ENCODE data around the gene KIAA1671. TPM values are rescaled to one million over a fixed set of nuclear protein-coding genes. Genes with fewer than 3 reads are reported as not detected.

Gene KIAA1671
- total and polyA plus RNA-seq, 9 of the 15 experiments (the other 6 are each of a cell fraction or from before 2014, with no cell fraction given): under 0.01 to 0.11 (median 0.02) TPM; not detected in 5

- TF ChIP-seq, protein P1, sequence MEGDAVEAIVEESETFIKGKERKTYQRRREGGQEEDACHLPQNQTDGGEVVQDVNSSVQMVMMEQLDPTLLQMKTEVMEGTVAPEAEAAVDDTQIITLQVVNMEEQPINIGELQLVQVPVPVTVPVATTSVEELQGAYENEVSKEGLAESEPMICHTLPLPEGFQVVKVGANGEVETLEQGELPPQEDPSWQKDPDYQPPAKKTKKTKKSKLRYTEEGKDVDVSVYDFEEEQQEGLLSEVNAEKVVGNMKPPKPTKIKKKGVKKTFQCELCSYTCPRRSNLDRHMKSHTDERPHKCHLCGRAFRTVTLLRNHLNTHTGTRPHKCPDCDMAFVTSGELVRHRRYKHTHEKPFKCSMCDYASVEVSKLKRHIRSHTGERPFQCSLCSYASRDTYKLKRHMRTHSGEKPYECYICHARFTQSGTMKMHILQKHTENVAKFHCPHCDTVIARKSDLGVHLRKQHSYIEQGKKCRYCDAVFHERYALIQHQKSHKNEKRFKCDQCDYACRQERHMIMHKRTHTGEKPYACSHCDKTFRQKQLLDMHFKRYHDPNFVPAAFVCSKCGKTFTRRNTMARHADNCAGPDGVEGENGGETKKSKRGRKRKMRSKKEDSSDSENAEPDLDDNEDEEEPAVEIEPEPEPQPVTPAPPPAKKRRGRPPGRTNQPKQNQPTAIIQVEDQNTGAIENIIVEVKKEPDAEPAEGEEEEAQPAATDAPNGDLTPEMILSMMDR (IDR thresholded peaks at IDR 0.05 in 2 of 3, conservative IDR thresholded peaks at IDR 0.05 in 1 of 3; ENCODE audit: insufficient read depth in 2 of 3, low read depth in 1 of 3, low read length in 3 of 3): 0 out of 6 replicates have a peak, but pooled peaks of 1 of the 3 experiments have one; percentile 8
These were observed 259.8 kb downstream of the KIAA1671 start (continued) for GRCh38 chr22:25212337-25212736.

GRCh38 chr22:25213221-25213620 is 260.7 kb downstream of the KIAA1671 start:
- ATAC-seq (no peak), FAIRE-seq (no peak), DNase-seq (ENCODE audit: extremely low read depth in 1 of 4, low spot score in 3 of 4) (no peak)
- Histone ChIP-seq H4K20me1 (replicated peaks; ENCODE audit: control insufficient read depth, insufficient read depth, low read length) (no peaks in the 10 kb centered on the region), H3K9me1 (ENCODE audit: control insufficient read depth, insufficient read depth, low read length) (no peaks in the 10 kb centered on the region), H3K4me3 (no peak overlapping the region), H3K9me3 (replicated peaks; ENCODE audit: control insufficient read depth, insufficient read depth, low read depth, low read length) (no peaks in the 10 kb centered on the region), H3K36me3 (ENCODE audit: control insufficient read depth, insufficient read depth, low read length) (no peaks in the 10 kb centered on the region), H3K79me2 (ENCODE audit: control insufficient read depth, insufficient read depth, low read length) (no peaks in the 10 kb centered on the region), H3K27ac (ENCODE audit: extremely low read depth, low read depth, low read length) (no peak overlapping the region), H3K4me1 (replicated peaks in 1 of 2; ENCODE audit: control insufficient read depth in 2 of 2, insufficient read depth in 2 of 2, low read length in 2 of 2) (no peaks in the 10 kb centered on the region), H3K4me2 (ENCODE audit: insufficient read depth, low read length) (no peak overlapping the region), H3K27me3 (ENCODE audit: control insufficient read depth in 2 of 2, insufficient read depth in 2 of 2, low read length in 2 of 2) (no peaks in the 10 kb centered on the region), H3K9ac (ENCODE audit: insufficient read depth in 1 of 2, low read depth in 2 of 2, low read length in 2 of 2) (no peak overlapping the region), H2AFZ (ENCODE audit: low read depth, low read length) (no peak overlapping the region)
- intact Hi-C loops (cut with micrococcal nuclease): no loop called here
- CTCF ChIA-PET (ENCODE audit: low intra/inter-chr PET ratio): no interaction called here
- BruUV-seq (replicated peaks): no TSS peak
- WGBS (ENCODE audit: insufficient coverage, low coverage, missing lambda C conversion rate): 0% methylated on average over 3 of the region's 3 CpGs
- POLR2A ChIA-PET: no interaction called here
- TF ChIP-seq NFE2L1 (tag; IDR thresholded peaks at IDR 0.05; ENCODE audit: borderline replicate concordance, low read depth) (no peak), BRD4 (IDR thresholded peaks at IDR 0.05) (no peak), RBM25 (IDR thresholded peaks at IDR 0.05; ENCODE audit: low read depth, low read length, severe bottlenecking) (peak; percentile 16), XRCC4 (IDR thresholded peaks at IDR 0.05; ENCODE audit: extremely low read depth, insufficient read depth, insufficient read length) (no peak), ELK3 (CRISPR knock-in tag; IDR thresholded peaks at IDR 0.05) (no peak), E2F1 (CRISPR knock-in tag; IDR thresholded peaks at IDR 0.05) (no peak), ZNF212 (CRISPR knock-in tag; IDR thresholded peaks at IDR 0.05) (no peak), TRIM28 (IDR thresholded peaks at IDR 0.05) (no peak), ZNF12 (CRISPR knock-in tag; IDR thresholded peaks at IDR 0.05) (peak; percentile 84), NCOA6 (IDR thresholded peaks at IDR 0.05) (no peak), ZNF79 (CRISPR knock-in tag; IDR thresholded peaks at IDR 0.05; ENCODE audit: low read depth) (no peak), ZBTB11 (CRISPR knock-in tag; IDR thresholded peaks at IDR 0.05) (no peak), CBFA2T2 (conservative IDR thresholded peaks at IDR 0.05) (no peak)
- in situ Hi-C loops (cut with MboI): loop anchor here (25.0 kb wide), 1 partner anchor 1124 kb away; no protein-coding TSS in a partner anchor
